OCI-LY7 (cell line): ENCODE results near the gene PLVAP.
A peak's percentile ranks its signal among the peaks of the same experiment; 100 is the strongest.

ENCODE experiments used
- CTCF ChIP-seq: fragments of 200-600 bp; sonication (generic); conservative IDR thresholded peaks from 2 replicates; pipeline ENCODE4 v1.5.1; 2014; ENCODE audit warnings: mild to moderate bottlenecking, antibody characterized with exemption, low read length, moderate library complexity, mixed read lengths
- EZH2phosphoT487 ChIP-seq: fragments of 200-600 bp; sonication (generic); IDR thresholded peaks from 2 replicates; pipeline ENCODE4 v1.6.1; 2018; ENCODE audit warnings: low read depth, borderline replicate concordance, mild to moderate bottlenecking, mixed run types, antibody characterized with exemption, low read length, moderate library complexity, mixed read lengths

- TF ChIP-seq CTCF (peak; percentile 88), EZH2phosphoT487 (no peak)
These were observed 31.0 kb downstream of the PLVAP start for GRCh38 chr19:17346109-17346671.
